ENCODE measurements around the gene ARHGEF7. TPM values are rescaled to one million over a fixed set of nuclear protein-coding genes. Genes with fewer than 3 reads are reported as not detected.
"Not testable (repeated sequence)": the region's sequence is repeated elsewhere in the genome, so short reads cannot be mapped to it uniquely, and the experiment has no call there.

ARHGEF7 gene
- total RNA-seq, 1 donor from 2014 or later, result 95.7 TPM

DNA sequence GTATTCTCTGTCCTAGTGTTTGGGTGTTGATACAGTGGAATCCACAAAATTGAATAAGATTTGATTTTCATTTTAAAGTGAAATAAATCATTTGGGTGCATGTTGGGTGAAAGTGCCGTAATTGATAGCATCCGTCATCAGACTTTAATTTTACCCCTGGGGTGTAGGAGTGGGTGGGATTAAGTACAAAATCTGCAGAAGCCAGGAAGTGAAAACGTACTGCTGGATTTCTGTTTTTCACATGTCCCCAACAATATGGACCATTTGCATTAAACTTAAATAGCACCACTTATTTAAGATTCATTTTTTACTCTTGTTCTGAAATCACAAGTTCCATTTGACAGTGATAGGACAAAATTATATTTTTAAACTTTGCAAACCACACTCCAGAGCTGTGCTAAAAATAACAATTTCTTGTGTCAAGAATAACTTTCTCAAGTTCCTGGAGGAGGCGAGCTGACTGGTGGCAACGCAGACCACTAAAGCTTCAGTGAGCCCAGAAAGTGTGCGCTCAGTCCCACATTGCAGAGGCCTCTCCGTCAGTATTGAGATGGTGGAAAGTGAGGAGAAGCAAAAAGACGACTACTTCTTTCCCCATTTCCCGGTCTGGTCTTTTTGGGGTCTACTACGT is 71.3 kb downstream of the ARHGEF7 start:
- ATAC-seq (ENCODE audit: low read depth) (no peak), DNase-seq (no peak)
- TF ChIP-seq CTCF (IDR thresholded peaks at IDR 0.05), result no peak
- ChIA-PET POLR2A (no interaction called here), CTCF (interaction anchor here (1.5 to 4.6 kb wide), 3 partner anchors 25 to 30 kb away, joined by 3 to 22 read pairs (median 5); no protein-coding TSS in a partner anchor)
- Mint-ChIP-seq H3K36me3 (ENCODE audit: low read depth) (peaks cover 16% of the 10 kb centered on the region), H3K4me3 (peak overlapping the region; percentile 80), H3K4me1 (peaks cover 99% of the 10 kb centered on the region), H3K27ac (peak overlapping the region; percentile 94), H3K9me3 (no peaks in the 10 kb centered on the region), H3K27me3 (no peaks in the 10 kb centered on the region)
- intact Hi-C loops (cut with micrococcal nuclease), result no loop called here

- CTCF ChIA-PET, result interaction anchor here (1.1 to 1.8 kb wide), 4 partner anchors 20 to 120 kb away, joined by 3 to 9 read pairs (median 4); no protein-coding TSS in a partner anchor
- POLR2A ChIA-PET, result interaction anchor here (1.6 kb wide), 1 partner anchor 11 kb away, joined by 6 read pairs; no protein-coding TSS in a partner anchor
- H3K27me3 Mint-ChIP-seq, result no peaks in the 10 kb centered on the region
- H3K36me3 Mint-ChIP-seq (ENCODE audit: low read depth), result peaks cover 14% of the 10 kb centered on the region
- peak overlapping the region; percentile 78 for H3K27ac Mint-ChIP-seq
- H3K4me1 Mint-ChIP-seq, result peaks cover 99% of the 10 kb centered on the region
- TF ChIP-seq CTCF (IDR thresholded peaks at IDR 0.05), result no peak
- intact Hi-C loops (cut with micrococcal nuclease), result no loop called here
- H3K4me3 Mint-ChIP-seq, result peak overlapping the region; percentile 47
- ATAC-seq (ENCODE audit: low read depth) (no peak), DNase-seq (no peak)
- H3K9me3 Mint-ChIP-seq, result no peaks in the 10 kb centered on the region
Measured at GRCh38 chr13:111187960-111188541, 72.9 kb downstream of the ARHGEF7 start.

DNA sequence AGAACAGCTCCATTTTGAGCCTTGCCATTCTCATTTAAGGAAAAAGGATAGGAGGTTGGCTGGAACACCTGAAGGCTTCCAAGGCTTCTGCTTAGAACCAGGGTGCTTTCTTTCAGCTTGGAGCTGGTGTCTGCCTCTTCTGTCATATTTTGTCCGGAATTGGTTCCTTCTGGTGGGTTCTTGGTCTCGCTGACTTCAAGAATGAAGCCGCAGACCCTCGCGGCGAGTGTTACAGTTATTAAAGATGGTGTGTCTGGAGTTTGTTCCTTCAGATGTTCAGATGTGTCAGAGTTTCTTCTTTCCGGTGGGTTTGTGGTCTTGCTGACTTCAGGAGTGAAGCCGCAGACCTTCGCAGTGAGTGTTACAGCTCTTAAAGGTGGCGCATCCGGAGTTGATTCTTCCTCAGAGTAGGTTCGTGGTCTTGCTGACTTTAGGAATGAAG is 74.0 kb downstream of the ARHGEF7 start:
- peak overlapping the region; percentile 67 for H3K4me3 Mint-ChIP-seq
- H3K9me3 Mint-ChIP-seq; POLR2A ChIA-PET; ATAC-seq (ENCODE audit: low read depth); DNase-seq; intact Hi-C loops (cut with micrococcal nuclease); H3K27me3 Mint-ChIP-seq; H3K27ac Mint-ChIP-seq: not testable (repeated sequence)
- H3K4me1 Mint-ChIP-seq, result peaks cover 99% of the 10 kb centered on the region
- CTCF ChIA-PET, result interaction anchor here (1.8 kb wide), 1 partner anchor 27 kb away, joined by 9 read pairs; no protein-coding TSS in a partner anchor
- H3K36me3 Mint-ChIP-seq (ENCODE audit: low read depth), result peaks cover 14% of the 10 kb centered on the region

DNA sequence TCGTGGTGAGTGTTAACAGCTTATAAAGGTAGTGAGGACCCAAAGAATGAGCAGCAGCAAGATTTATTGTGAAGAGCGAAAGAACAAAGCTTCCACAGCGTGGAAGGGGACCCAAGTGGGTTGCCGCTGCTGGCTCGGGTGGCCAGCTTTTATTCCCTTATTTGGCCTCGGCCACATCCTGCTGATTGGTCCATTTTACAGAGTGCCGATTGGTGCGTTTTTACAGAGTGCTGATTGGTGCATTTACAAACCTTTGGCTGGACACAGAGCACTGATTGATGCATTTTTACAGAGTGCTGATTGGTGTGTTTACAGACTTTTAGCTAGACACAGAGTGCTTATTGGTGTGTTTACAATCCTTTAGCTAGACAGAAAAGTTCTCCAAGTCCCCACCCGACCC is 74.4 kb downstream of the ARHGEF7 start:
- POLR2A ChIA-PET; DNase-seq; H3K27me3 Mint-ChIP-seq; intact Hi-C loops (cut with micrococcal nuclease); H3K27ac Mint-ChIP-seq; H3K9me3 Mint-ChIP-seq; ATAC-seq (ENCODE audit: low read depth): not testable (repeated sequence)
- peaks cover 97% of the 10 kb centered on the region for H3K4me1 Mint-ChIP-seq
- H3K36me3 Mint-ChIP-seq (ENCODE audit: low read depth), result peaks cover 13% of the 10 kb centered on the region
- peak overlapping the region; percentile 67 for H3K4me3 Mint-ChIP-seq
- CTCF ChIA-PET, result interaction anchor here (1.8 kb wide), 1 partner anchor 26 kb away, joined by 9 read pairs; no protein-coding TSS in a partner anchor

DNA sequence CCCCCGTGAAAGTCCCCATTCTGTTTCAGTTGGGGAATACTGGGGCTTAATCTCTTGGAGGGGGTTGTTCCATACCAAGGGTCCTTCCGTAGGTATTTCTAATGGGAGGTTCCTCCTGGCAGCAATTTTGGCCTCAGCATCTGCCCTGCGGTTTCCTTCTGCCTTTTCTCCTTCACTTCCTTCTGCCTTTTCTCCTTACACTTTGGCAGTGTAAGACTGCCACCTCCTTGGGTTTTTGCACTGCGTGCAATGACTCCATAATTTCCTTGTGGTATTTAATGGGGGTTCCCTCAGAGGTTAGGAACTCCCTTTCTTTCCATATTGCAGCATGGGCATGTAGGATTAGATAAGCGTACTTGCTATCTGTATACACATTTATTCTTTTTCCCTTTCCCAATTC is 78.1 kb downstream of the ARHGEF7 start:
- CTCF ChIA-PET; H3K9me3 Mint-ChIP-seq; H3K27ac Mint-ChIP-seq; ATAC-seq (ENCODE audit: low read depth); H3K27me3 Mint-ChIP-seq; DNase-seq; intact Hi-C loops (cut with micrococcal nuclease); H3K4me3 Mint-ChIP-seq; POLR2A ChIA-PET: not testable (repeated sequence)
- peaks cover 70% of the 10 kb centered on the region for H3K4me1 Mint-ChIP-seq
- H3K36me3 Mint-ChIP-seq (ENCODE audit: low read depth), result peaks cover 32% of the 10 kb centered on the region

DNA sequence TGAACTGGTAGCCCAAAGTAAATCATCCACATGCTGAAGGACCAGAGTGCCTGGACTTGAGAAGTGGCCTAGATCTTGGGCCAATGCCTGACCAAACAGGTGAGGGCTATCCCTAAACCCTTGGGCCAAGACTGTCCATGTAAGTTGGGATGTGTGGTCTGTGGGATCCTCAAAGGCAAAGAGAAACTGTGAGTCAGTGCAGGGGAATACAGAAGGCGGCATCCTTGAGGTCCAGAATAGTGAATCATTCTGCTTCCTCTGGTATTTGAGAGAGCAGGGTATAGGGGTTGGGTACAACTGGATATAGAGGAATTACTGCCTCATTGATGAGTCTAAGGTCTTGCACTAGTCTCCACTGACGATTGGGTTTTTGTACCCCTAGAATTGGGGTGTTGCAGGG is 79.5 kb downstream of the ARHGEF7 start:
- CTCF ChIA-PET; H3K27me3 Mint-ChIP-seq; H3K4me3 Mint-ChIP-seq; DNase-seq; ATAC-seq (ENCODE audit: low read depth); H3K27ac Mint-ChIP-seq; intact Hi-C loops (cut with micrococcal nuclease); POLR2A ChIA-PET; H3K9me3 Mint-ChIP-seq: not testable (repeated sequence)
- Mint-ChIP-seq H3K36me3 (ENCODE audit: low read depth) (peaks cover 32% of the 10 kb centered on the region), H3K4me1 (peaks cover 70% of the 10 kb centered on the region)

- H3K27me3 Mint-ChIP-seq; ATAC-seq (ENCODE audit: low read depth); H3K27ac Mint-ChIP-seq; CTCF ChIA-PET; H3K4me3 Mint-ChIP-seq; H3K9me3 Mint-ChIP-seq; DNase-seq; intact Hi-C loops (cut with micrococcal nuclease): not testable (repeated sequence)
- Mint-ChIP-seq H3K4me1 (peaks cover 71% of the 10 kb centered on the region), H3K36me3 (ENCODE audit: low read depth) (peaks cover 43% of the 10 kb centered on the region)
- POLR2A ChIA-PET, result interaction anchor here (1.1 to 1.6 kb wide), 2 partner anchors 11 to 14 kb away, joined by 3 to 6 read pairs; no protein-coding TSS in a partner anchor
Measured at GRCh38 chr13:111198732-111199378, 83.7 kb downstream of the ARHGEF7 start.

All from activated B cell treated with CpG ODN at 0.5 μM for 24 hours (primary cell).